ENCODE results near the gene GASK1A. TPM values are rescaled to one million over a fixed set of nuclear protein-coding genes. Genes with fewer than 3 reads are reported as not detected.

GASK1A gene
- total and polyA plus RNA-seq, 10 of the 15 experiments (the other 5 are each of a cell fraction or from before 2014, with no cell fraction given) = 0.18 TPM; not detected in 9

DNA sequence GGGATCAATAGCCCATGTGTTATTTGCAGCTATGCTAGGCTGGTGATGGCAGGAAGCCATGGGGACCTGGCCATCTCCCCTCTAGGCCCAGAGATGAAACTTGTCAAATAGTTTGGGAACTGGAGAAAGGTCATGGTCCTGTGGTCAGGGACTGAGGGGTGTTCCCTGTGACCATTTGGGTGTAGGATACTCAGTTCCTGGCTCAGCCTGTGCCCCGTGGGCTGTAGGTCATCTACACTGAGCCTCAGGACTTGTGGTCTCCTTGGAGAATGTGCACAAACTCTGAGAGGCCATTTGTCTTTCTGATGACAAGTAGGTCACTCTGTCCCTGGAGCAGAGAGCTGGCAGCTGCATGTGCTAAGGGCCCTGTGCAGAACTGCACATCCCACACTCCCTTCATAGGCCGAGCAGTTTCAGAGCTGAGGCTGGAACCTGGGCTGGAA is 17.5 kb downstream of the GASK1A start:
- TF ChIP-seq, protein P1, sequence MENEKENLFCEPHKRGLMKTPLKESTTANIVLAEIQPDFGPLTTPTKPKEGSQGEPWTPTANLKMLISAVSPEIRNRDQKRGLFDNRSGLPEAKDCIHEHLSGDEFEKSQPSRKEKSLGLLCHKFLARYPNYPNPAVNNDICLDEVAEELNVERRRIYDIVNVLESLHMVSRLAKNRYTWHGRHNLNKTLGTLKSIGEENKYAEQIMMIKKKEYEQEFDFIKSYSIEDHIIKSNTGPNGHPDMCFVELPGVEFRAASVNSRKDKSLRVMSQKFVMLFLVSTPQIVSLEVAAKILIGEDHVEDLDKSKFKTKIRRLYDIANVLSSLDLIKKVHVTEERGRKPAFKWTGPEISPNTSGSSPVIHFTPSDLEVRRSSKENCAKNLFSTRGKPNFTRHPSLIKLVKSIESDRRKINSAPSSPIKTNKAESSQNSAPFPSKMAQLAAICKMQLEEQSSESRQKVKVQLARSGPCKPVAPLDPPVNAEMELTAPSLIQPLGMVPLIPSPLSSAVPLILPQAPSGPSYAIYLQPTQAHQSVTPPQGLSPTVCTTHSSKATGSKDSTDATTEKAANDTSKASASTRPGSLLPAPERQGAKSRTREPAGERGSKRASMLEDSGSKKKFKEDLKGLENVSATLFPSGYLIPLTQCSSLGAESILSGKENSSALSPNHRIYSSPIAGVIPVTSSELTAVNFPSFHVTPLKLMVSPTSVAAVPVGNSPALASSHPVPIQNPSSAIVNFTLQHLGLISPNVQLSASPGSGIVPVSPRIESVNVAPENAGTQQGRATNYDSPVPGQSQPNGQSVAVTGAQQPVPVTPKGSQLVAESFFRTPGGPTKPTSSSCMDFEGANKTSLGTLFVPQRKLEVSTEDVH (IDR thresholded peaks at IDR 0.05; ENCODE audit: low read depth, partially characterized antibody) = no peak
- TF ChIP-seq POLR2AphosphoS2 (IDR thresholded peaks at IDR 0.05; ENCODE audit: low read depth, low read length) (no peak), POU2F2 (IDR thresholded peaks at IDR 0.05; ENCODE audit: borderline replicate concordance, low read depth, low read length) (no peak), SRF (IDR thresholded peaks at IDR 0.05; ENCODE audit: low read depth in 2 of 2, low read length in 2 of 2) (no peak), CHD1 (IDR thresholded peaks at IDR 0.05; ENCODE audit: low read depth, low read length) (no peak), ZNF384 (IDR thresholded peaks at IDR 0.05; ENCODE audit: borderline replicate concordance, low read depth, low read length) (no peak), CHD2 (IDR thresholded peaks at IDR 0.05; ENCODE audit: borderline replicate concordance, low read depth, low read length) (no peak), POLR2A (IDR thresholded peaks at IDR 0.05; ENCODE audit: low read depth, low read length) (no peak), MEF2B (IDR thresholded peaks at IDR 0.05; ENCODE audit: partially characterized antibody, poor library complexity, severe bottlenecking) (no peak)
- TF ChIP-seq, protein P2, sequence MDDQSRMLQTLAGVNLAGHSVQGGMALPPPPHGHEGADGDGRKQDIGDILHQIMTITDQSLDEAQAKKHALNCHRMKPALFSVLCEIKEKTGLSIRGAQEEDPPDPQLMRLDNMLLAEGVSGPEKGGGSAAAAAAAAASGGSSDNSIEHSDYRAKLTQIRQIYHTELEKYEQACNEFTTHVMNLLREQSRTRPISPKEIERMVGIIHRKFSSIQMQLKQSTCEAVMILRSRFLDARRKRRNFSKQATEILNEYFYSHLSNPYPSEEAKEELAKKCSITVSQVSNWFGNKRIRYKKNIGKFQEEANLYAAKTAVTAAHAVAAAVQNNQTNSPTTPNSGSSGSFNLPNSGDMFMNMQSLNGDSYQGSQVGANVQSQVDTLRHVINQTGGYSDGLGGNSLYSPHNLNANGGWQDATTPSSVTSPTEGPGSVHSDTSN (IDR thresholded peaks at IDR 0.05; ENCODE audit: insufficient replicate concordance, low read depth, low read length) = no peak
- RAD21 ChIA-PET (ENCODE audit: unreplicated experiment) = no interaction called here
- SMC1A ChIA-PET (ENCODE audit: uncharacterized antibody, unreplicated experiment) = no interaction called here
- Histone ChIP-seq H4K20me1 (ENCODE audit: control insufficient read depth, insufficient read depth) (0 out of 2 replicates have a peak, but pooled peaks cover 2% of the 10 kb centered on the region), H3K9ac (ENCODE audit: control insufficient read depth, insufficient read depth, low read length) (no peak overlapping the region), H3K79me2 (ENCODE audit: control insufficient read depth, insufficient read depth, low read length) (no peaks in the 10 kb centered on the region), H3K27me3 (replicated peaks in 1 of 2; ENCODE audit: control insufficient read depth in 2 of 2, insufficient read depth in 2 of 2, low read length in 1 of 2) (no peaks in the 10 kb centered on the region; a peak in 3 of 4 replicates), H3K36me3 (ENCODE audit: control insufficient read depth in 2 of 2, insufficient read depth in 2 of 2, low read length in 1 of 2) (no peaks in the 10 kb centered on the region), H3K4me1 (ENCODE audit: control insufficient read depth, insufficient read depth, low read length) (no peaks in the 10 kb centered on the region), H2AFZ (ENCODE audit: control insufficient read depth, low read depth, low read length) (no peak overlapping the region), H3K9me3 (replicated peaks; ENCODE audit: control insufficient read depth, insufficient read depth, low read length) (no peaks in the 10 kb centered on the region), H3K4me2 (ENCODE audit: control insufficient read depth, insufficient read depth) (no peak overlapping the region), H3K27ac (ENCODE audit: control insufficient read depth, insufficient read depth) (no peak overlapping the region), H3K4me3 (no peak overlapping the region)
- WGBS (ENCODE audit: insufficient coverage, insufficient replicate concordance, low lambda C conversion rate, missing lambda C conversion rate) = 15% methylated on average over 2 of the region's 2 CpGs
- no peak for DNase-seq (ENCODE audit: low read depth, low spot score)
- POLR2A ChIA-PET = no interaction called here
- no TSS peak for BruUV-seq (replicated peaks)
- no peak for ATAC-seq
- in situ Hi-C loops (cut with MboI) = no loop called here
- no peak for FAIRE-seq
- intact Hi-C loops (cut with micrococcal nuclease; ENCODE audit: unreplicated experiment) = no loop called here
- CTCF ChIA-PET = interaction anchor here (0.8 kb wide), 1 partner anchor 10 kb away, joined by 3 read pairs; no protein-coding TSS in a partner anchor

All from GM12878 (cell line).